GM21447 (cell line): ENCODE measurements around the gene BMPR1A.
"Not testable (repeated sequence)": the region's sequence is repeated elsewhere in the genome, so short reads cannot be mapped to it uniquely, and the experiment has no call there.

Experiments used
- ATAC-seq: cut with Tn5 transposase; IDR thresholded peaks from one replicate; pipeline ENCODE4 v1.9.1; 2021; ENCODE audit not compliant: unreplicated experiment

Gene BMPR1A

GRCh38 chr10:86871563-86872183 is 115.3 kb downstream of the BMPR1A start:
- ATAC-seq, result no peak

GRCh38 chr10:86872757-86873156 is 116.3 kb downstream of the BMPR1A start:
- ATAC-seq, result no peak

GRCh38 chr10:86876748-86877147 is 120.3 kb downstream of the BMPR1A start:
- no peak for ATAC-seq

GRCh38 chr10:86878983-86879713 is 122.7 kb downstream of the BMPR1A start:
- peak; percentile 76 for ATAC-seq

- no peak for ATAC-seq
These were observed 124.6 kb downstream of the BMPR1A start for GRCh38 chr10:86880971-86881370.

GRCh38 chr10:86888585-86889381 is 132.4 kb downstream of the BMPR1A start:
- peak; percentile 95 for ATAC-seq

GRCh38 chr10:86889997-86890396 is 133.6 kb downstream of the BMPR1A start:
- ATAC-seq, result no peak

GRCh38 chr10:86898511-86898910 is 142.1 kb downstream of the BMPR1A start:
- ATAC-seq, result no peak

GRCh38 chr10:86899132-86899531 is 142.7 kb downstream of the BMPR1A start:
- no peak for ATAC-seq

GRCh38 chr10:86899670-86900276 is 143.4 kb downstream of the BMPR1A start:
- peak; percentile 69 for ATAC-seq

- no peak for ATAC-seq
These were observed 144.5 kb downstream of the BMPR1A start for GRCh38 chr10:86900955-86901354.

- ATAC-seq, result no peak
These were observed 148.2 kb downstream of the BMPR1A start for GRCh38 chr10:86904600-86904999.

GRCh38 chr10:86905429-86905828 is 149.0 kb downstream of the BMPR1A start:
- ATAC-seq, result no peak

GRCh38 chr10:86914734-86915133 is 158.3 kb downstream of the BMPR1A start:
- no peak for ATAC-seq

GRCh38 chr10:86918022-86918471 is 161.6 kb downstream of the BMPR1A start:
- no peak for ATAC-seq

GRCh38 chr10:86922553-86922961 is 166.1 kb downstream of the BMPR1A start:
- no peak for ATAC-seq

GRCh38 chr10:86929468-86930380 is 173.3 kb downstream of the BMPR1A start:
- ATAC-seq, result no peak

- no peak for ATAC-seq
These were observed 175.5 kb downstream of the BMPR1A start for GRCh38 chr10:86931872-86932271.

GRCh38 chr10:86932674-86933073 is 176.3 kb downstream of the BMPR1A start:
- ATAC-seq, result no peak

- not testable (repeated sequence) for ATAC-seq
These were observed 177.8 kb downstream of the BMPR1A start for GRCh38 chr10:86934162-86934711.
